OCI-LY7 (cell line): ENCODE data around the gene ZFYVE28. TPM values are rescaled to one million over a fixed set of nuclear protein-coding genes. Genes with fewer than 3 reads are reported as not detected.

Source experiments
- BruUV-seq: library from RNA; stranded (reverse); fragments of 400-500 nt; replicated peaks from 2 replicates; lab custom pipeline; 2021; lab: Mats Ljungman, UMichigan
- CTCF ChIA-PET: fragments of 300-600 bp; sonication (Branson Sonifier 250); formaldehyde crosslinking; loops from one replicate; lab custom pipeline; 2022; ENCODE audit warnings: antibody characterized with exemption; ENCODE audit not compliant: unreplicated experiment; lab: Charles Lee
- POLR2A ChIA-PET: fragments of 300-600 bp; sonication (Branson Sonifier 250); formaldehyde crosslinking; loops from one replicate; lab custom pipeline; 2022; ENCODE audit warnings: antibody characterized with exemption; lab: Charles Lee
- DNase-seq: peaks from one replicate; pipeline ENCODE4 v3.0.0-alpha.2; 2015; ENCODE audit warnings: low spot score
- H2AFZ ChIP-seq: fragments of 200-600 bp; sonication (generic), shearing (Covaris generic); 2 replicates; pipeline ENCODE4 v1.6.1; 2014; ENCODE audit warnings: mild to moderate bottlenecking, antibody characterized with exemption, low read length, moderate library complexity
- H3K27ac ChIP-seq: fragments of 200-600 bp; sonication (generic); 2 replicates; pipeline ENCODE4 v1.5.1; 2014; ENCODE audit warnings: mixed run types, low read depth, mild to moderate bottlenecking, moderate library complexity, low read length, inconsistent platforms; ENCODE audit not compliant: poor library complexity, severe bottlenecking
- H3K36me3 ChIP-seq: fragments of 200-600 bp; sonication (generic); 2 replicates; pipeline ENCODE4 v1.6.1; 2014; ENCODE audit warnings: mild to moderate bottlenecking, antibody characterized with exemption, low read length, moderate library complexity, mixed read lengths; ENCODE audit not compliant: insufficient read depth
- H3K4me1 ChIP-seq: fragments of 200-600 bp; sonication (generic); 2 replicates; pipeline ENCODE4 v1.5.1; 2014; ENCODE audit warnings: mild to moderate bottlenecking, low read length; ENCODE audit not compliant: insufficient read depth, poor library complexity, severe bottlenecking
- H3K4me2 ChIP-seq: fragments of 200-600 bp; sonication (generic); 2 replicates; pipeline ENCODE4 v1.6.1; 2014; ENCODE audit warnings: mild to moderate bottlenecking, low read length
- H3K4me3 ChIP-seq: fragments of 200-600 bp; sonication (generic); 2 replicates; pipeline ENCODE4 v1.5.1; 2014; ENCODE audit warnings: mild to moderate bottlenecking, low read depth, low read length; ENCODE audit not compliant: poor library complexity, severe bottlenecking
- H3K79me2 ChIP-seq: fragments of 200-600 bp; sonication (generic); 2 replicates; pipeline ENCODE4 v1.6.1; 2016; ENCODE audit warnings: low read depth, mild to moderate bottlenecking, low read length, moderate library complexity, mixed read lengths; ENCODE audit not compliant: insufficient read depth
- H3K9me2 ChIP-seq: fragments of 200-600 bp; sonication (generic); 2 replicates; pipeline ENCODE4 v1.6.1; 2016; ENCODE audit warnings: mild to moderate bottlenecking, low read length, mixed read lengths; ENCODE audit not compliant: insufficient read depth
- H3K9me3 ChIP-seq: fragments of 200-600 bp; sonication (generic); 2 replicates; pipeline ENCODE4 v1.6.1; 2014; ENCODE audit warnings: mild to moderate bottlenecking, mixed run types, low read length, mixed read lengths
- H4K20me1 ChIP-seq: fragments of 200-600 bp; sonication (generic); 2 replicates; pipeline ENCODE4 v1.6.1; 2014; ENCODE audit warnings: mild to moderate bottlenecking, antibody characterized with exemption, low read length, moderate library complexity, mixed read lengths; ENCODE audit not compliant: insufficient read depth
- EZH2phosphoT487 ChIP-seq: fragments of 200-600 bp; sonication (generic); IDR thresholded peaks from 2 replicates; pipeline ENCODE4 v1.6.1; 2018; ENCODE audit warnings: low read depth, borderline replicate concordance, mild to moderate bottlenecking, mixed run types, antibody characterized with exemption, low read length, moderate library complexity, mixed read lengths
- intact Hi-C: fragments of 100-400 bp; cut with micrococcal nuclease; formaldehyde crosslinking; loops from one replicate; pipeline ENCODE4 v1.10.0; 2022; ENCODE audit not compliant: unreplicated experiment
- total RNA-seq, 2 experiments: library from RNA; depleted of rRNA in 1 of 2; stranded (reverse); fragments of >200 nt in 1 of 2; shearing (Covaris generic) in 1 of 2; gene quantifications; 2 replicates each; pipeline ENCODE4 v1.2.3, GENCODE V29; 2014 to 2022
- TF ChIP-seq, protein P1 (sequence below): fragments of 200-600 bp; sonication (generic); conservative IDR thresholded peaks from 2 replicates; pipeline ENCODE4 v1.5.1; 2014; ENCODE audit warnings: mild to moderate bottlenecking, antibody characterized with exemption, low read length, moderate library complexity, mixed read lengths

The ZFYVE28 gene
- total RNA-seq, 2 experiments from 2014 or later = 0.32 TPM; not detected in 1

DNA sequence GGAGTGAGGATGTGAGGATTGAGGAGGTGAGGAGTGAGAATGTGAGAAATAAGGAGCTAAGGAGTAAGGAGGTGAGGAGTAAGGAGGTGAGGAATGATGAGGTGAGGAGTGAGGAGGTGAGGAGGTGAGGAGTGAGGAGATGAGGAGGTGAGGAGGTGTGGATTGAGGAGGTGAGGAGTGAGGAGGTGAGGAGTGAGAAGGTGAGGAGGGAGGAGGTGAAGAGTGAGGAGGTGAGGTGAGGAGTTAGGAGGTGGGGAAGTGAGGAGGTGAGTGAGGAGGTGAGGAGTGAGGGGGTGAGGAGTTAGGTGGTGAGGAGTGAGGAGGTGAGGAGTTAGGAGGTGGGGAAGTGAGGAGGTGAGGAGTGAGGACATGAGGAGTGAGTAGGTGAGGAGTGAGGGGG is 81.8 kb downstream of the ZFYVE28 start:
- CTCF ChIA-PET = no interaction called here

DNA sequence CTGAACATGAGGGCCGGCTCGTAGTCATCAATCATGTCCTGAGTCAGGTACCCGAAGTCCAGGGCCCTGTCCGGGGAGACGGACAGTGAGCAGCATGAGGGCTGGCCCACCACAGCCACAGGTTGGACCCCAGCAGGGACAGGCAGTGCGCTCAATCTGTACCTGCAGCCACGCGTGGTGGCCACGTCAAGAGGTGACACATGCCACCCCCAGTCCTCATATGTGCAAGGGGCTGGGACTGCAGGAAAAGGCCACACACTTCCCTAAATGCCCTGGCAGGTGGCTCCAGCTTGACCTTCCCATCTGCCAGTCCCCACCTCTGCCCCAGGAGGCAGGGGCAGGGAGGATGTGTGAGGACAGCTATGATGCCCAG is 82.7 kb downstream of the ZFYVE28 start:
- CTCF ChIA-PET = no interaction called here
- no peaks in the 10 kb centered on the region for H3K9me3 ChIP-seq
- H3K4me2 ChIP-seq = no peak overlapping the region
- no TSS peak for BruUV-seq
- H3K9me2 ChIP-seq = no peaks in the 10 kb centered on the region
- intact Hi-C loops = no loop called here
- DNase-seq = no peak
- no peak for TF ChIP-seq EZH2phosphoT487
- TF ChIP-seq, protein P1, sequence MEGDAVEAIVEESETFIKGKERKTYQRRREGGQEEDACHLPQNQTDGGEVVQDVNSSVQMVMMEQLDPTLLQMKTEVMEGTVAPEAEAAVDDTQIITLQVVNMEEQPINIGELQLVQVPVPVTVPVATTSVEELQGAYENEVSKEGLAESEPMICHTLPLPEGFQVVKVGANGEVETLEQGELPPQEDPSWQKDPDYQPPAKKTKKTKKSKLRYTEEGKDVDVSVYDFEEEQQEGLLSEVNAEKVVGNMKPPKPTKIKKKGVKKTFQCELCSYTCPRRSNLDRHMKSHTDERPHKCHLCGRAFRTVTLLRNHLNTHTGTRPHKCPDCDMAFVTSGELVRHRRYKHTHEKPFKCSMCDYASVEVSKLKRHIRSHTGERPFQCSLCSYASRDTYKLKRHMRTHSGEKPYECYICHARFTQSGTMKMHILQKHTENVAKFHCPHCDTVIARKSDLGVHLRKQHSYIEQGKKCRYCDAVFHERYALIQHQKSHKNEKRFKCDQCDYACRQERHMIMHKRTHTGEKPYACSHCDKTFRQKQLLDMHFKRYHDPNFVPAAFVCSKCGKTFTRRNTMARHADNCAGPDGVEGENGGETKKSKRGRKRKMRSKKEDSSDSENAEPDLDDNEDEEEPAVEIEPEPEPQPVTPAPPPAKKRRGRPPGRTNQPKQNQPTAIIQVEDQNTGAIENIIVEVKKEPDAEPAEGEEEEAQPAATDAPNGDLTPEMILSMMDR = no peak
- no peaks in the 10 kb centered on the region for H3K4me1 ChIP-seq
- no peaks in the 10 kb centered on the region for H4K20me1 ChIP-seq
- H3K4me3 ChIP-seq = no peak overlapping the region
- H3K79me2 ChIP-seq = no peaks in the 10 kb centered on the region
- H3K36me3 ChIP-seq = no peaks in the 10 kb centered on the region
- H3K27ac ChIP-seq = no peak overlapping the region
- POLR2A ChIA-PET = no interaction called here
- no peak overlapping the region for H2AFZ ChIP-seq

More for the DNA sequence above, 81.8 kb downstream of the ZFYVE28 start:
- TF ChIP-seq, protein P1 = no peak
- TF ChIP-seq EZH2phosphoT487 = no peak
- no peak overlapping the region for H3K4me3 ChIP-seq
- no peaks in the 10 kb centered on the region for H3K9me2 ChIP-seq
- H4K20me1 ChIP-seq = no peaks in the 10 kb centered on the region
- no peaks in the 10 kb centered on the region for H3K36me3 ChIP-seq
- H3K27ac ChIP-seq = no peak overlapping the region
- POLR2A ChIA-PET = interaction anchor here (0.7 kb wide), 2 partner anchors 328 to 1034 kb away, joined by 6 to 8 read pairs; partner anchors contain the start of gene NELFA
- H3K4me2 ChIP-seq = no peak overlapping the region
- no peak for DNase-seq
- H3K4me1 ChIP-seq = no peaks in the 10 kb centered on the region
- H3K79me2 ChIP-seq = no peaks in the 10 kb centered on the region
- intact Hi-C loops = no loop called here
- H2AFZ ChIP-seq = no peak overlapping the region
- no peaks in the 10 kb centered on the region for H3K9me3 ChIP-seq
- no TSS peak for BruUV-seq

DNA sequence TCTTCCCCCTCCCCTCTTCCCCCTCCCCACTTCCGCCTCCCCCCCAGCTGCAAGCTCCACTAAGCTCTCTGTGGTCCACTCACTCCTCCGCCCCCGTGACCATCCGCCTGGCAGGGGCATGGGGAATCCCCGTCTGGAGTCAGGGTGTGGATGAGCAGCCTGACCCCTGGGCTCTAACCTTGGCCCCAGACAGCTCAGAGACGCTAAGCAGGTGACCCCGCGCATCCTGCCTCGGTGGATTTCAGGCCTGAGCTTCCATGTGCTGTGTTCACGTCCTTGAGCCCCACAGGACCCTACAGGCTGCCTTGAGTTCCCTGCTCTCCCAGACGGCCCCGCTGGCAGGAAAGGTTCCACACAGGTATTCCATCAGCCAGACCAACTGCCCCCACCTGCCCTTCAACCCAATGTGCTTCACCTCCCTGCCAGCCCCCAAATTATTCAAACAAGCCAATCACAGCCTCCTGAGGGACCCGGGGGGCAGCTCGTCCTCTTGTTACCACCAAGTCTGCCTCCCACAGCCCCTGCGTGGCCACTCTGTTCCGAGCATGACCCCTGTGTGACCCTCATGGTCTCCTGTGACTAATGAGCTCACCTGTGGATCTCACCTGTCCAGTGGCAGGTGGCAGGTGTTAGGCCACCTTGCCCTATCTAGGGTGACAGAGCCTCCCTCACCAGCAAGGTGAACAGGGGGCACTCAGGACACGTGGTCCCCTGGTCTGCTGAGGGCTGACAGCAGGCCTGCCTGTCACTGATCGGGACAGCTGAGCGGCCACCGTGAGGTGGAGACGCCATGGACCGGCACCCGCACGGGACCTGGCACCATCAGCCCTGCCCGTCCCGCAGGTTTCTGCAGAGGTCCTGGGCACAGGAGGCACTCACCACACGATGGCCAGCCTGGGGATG is 83.4 kb downstream of the ZFYVE28 start:
- no peaks in the 10 kb centered on the region for H3K79me2 ChIP-seq

More for the DNA sequence above, 83.4 kb downstream of the ZFYVE28 start:
- no peak overlapping the region for H3K4me2 ChIP-seq
- TF ChIP-seq, protein P1 = no peak
- no peaks in the 10 kb centered on the region for H3K9me2 ChIP-seq
- ChIA-PET POLR2A (no interaction called here), CTCF (no interaction called here)
- H2AFZ ChIP-seq = no peak overlapping the region
- no peaks in the 10 kb centered on the region for H3K9me3 ChIP-seq
- no TSS peak for BruUV-seq
- no peak overlapping the region for H3K27ac ChIP-seq
- DNase-seq = no peak
- intact Hi-C loops = no loop called here
- H3K36me3 ChIP-seq = no peaks in the 10 kb centered on the region
- H4K20me1 ChIP-seq = no peaks in the 10 kb centered on the region
- no peaks in the 10 kb centered on the region for H3K4me1 ChIP-seq
- no peak overlapping the region for H3K4me3 ChIP-seq
